ENCODE results near the gene MACROD2.
"Not testable (repeated sequence)": the region's sequence is repeated elsewhere in the genome, so short reads cannot be mapped to it uniquely, and the experiment has no call there.

The MACROD2 gene

GRCh38 chr20:15512916-15513315 is 1517.6 kb downstream of the MACROD2 start:
- H3K27me3 ChIP-seq, result no peaks in the 10 kb centered on the region
- no peaks in the 10 kb centered on the region for H3K36me3 ChIP-seq
- H3K4me1 ChIP-seq, result no peaks in the 10 kb centered on the region
- DNase-seq, result no peak
- TF ChIP-seq CTCF (IDR thresholded peaks at IDR 0.05; ENCODE audit: low read depth, low read length), result no peak
- no peaks in the 10 kb centered on the region for H3K9me3 ChIP-seq
- no peak overlapping the region for H3K4me3 ChIP-seq (ENCODE audit: low read depth, low read length)

GRCh38 chr20:15515691-15516090 is 1520.4 kb downstream of the MACROD2 start:
- Histone ChIP-seq H3K4me3 (ENCODE audit: low read depth, low read length) (no peak overlapping the region), H3K4me1 (no peaks in the 10 kb centered on the region), H3K9me3 (no peaks in the 10 kb centered on the region), H3K36me3 (no peaks in the 10 kb centered on the region), H3K27me3 (no peaks in the 10 kb centered on the region)
- peak; percentile 26; the same call in 1 of the 2 replicates for TF ChIP-seq CTCF (IDR thresholded peaks at IDR 0.05; ENCODE audit: low read depth, low read length)
- no peak for DNase-seq

DNA sequence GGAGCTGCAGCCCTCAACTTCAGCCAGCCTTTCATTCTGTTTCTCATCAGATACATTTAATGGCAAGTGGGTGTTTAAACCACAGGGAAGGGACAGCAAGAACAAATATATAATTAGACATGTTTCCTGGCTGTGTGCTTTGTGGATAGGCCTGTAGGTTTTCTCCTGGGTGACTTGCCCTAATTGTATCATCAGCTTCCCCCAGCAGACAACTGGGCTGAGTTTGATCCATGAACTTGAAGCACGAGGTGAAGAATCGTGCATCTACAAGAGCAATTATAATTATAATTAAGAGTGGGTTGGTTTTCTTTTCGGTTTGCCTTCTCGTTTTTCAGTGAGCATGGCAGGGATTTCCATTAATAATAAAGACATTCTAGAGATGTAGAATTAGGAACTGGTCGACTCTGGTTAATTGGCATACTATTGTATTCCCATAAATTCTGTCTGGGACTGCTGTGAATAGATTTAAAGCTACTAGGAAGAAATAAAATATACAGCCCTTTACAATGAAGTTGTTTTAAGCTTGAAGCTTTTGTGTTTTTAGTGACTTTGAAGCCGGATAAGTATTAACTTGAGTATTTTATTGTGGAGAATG is 1525.7 kb downstream of the MACROD2 start:
- Histone ChIP-seq H3K27me3 (no peaks in the 10 kb centered on the region), H3K36me3 (no peaks in the 10 kb centered on the region), H3K4me1 (no peaks in the 10 kb centered on the region), H3K9me3 (no peaks in the 10 kb centered on the region), H3K4me3 (ENCODE audit: low read depth, low read length) (no peak overlapping the region)
- no peak for TF ChIP-seq CTCF (IDR thresholded peaks at IDR 0.05; ENCODE audit: low read depth, low read length)
- DNase-seq, result no peak

DNA sequence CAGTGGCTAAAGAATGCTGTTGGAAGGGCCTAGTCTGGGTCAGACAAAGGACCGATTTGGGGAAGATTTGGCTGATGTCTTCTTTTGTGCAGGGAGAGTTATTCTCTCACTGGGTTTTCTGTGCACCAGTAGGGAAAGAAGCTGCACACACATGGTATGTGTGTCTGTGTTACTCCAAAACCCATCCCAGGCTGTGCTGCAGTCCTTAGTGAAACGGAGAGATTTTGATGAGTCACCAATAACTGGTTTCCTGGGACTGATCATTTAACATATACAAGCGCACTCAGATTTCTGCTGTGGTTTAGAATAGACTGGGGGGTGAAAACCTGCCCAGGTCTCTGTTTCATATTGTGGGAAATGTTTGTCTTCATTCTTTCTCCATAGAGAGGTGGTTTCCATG is 1528.1 kb downstream of the MACROD2 start:
- H3K9me3 ChIP-seq, result no peaks in the 10 kb centered on the region
- no peak overlapping the region for H3K4me3 ChIP-seq (ENCODE audit: low read depth, low read length)
- DNase-seq, result no peak
- H3K27me3 ChIP-seq, result no peaks in the 10 kb centered on the region
- no peaks in the 10 kb centered on the region for H3K4me1 ChIP-seq
- H3K36me3 ChIP-seq, result no peaks in the 10 kb centered on the region
- no peak for TF ChIP-seq CTCF (IDR thresholded peaks at IDR 0.05; ENCODE audit: low read depth, low read length)

- DNase-seq, result peak; percentile 49
- no peak for TF ChIP-seq CTCF (IDR thresholded peaks at IDR 0.05; ENCODE audit: low read depth, low read length)
- no peaks in the 10 kb centered on the region for H3K9me3 ChIP-seq
- H3K4me1 ChIP-seq, result peaks cover 10% of the 10 kb centered on the region
- no peaks in the 10 kb centered on the region for H3K27me3 ChIP-seq
- H3K36me3 ChIP-seq, result no peaks in the 10 kb centered on the region
- no peak overlapping the region for H3K4me3 ChIP-seq (ENCODE audit: low read depth, low read length)
These were observed 1533.2 kb downstream of the MACROD2 start for GRCh38 chr20:15528391-15529111.

DNA sequence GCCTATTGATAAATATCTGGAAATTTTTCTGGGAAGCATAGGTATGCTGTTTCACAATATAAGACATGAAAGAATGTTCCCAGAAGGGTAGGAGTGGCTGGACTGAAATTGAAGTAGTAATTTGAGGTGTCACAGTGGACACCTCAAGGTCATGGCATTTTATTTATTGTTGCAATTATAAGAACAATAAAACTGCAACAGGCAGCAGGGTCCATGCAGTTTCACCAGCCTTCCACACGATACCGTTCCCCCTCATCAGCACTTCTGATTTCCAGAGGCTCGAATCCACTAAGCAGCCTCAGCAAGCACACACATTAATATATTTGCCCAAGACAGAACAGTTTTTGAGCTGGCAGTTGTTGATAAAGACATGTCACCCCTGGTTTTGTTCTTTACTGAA is 1540.5 kb downstream of the MACROD2 start:
- Histone ChIP-seq H3K27me3 (no peaks in the 10 kb centered on the region), H3K36me3 (no peaks in the 10 kb centered on the region), H3K4me3 (ENCODE audit: low read depth, low read length) (no peak overlapping the region), H3K4me1 (peaks cover 10% of the 10 kb centered on the region), H3K9me3 (no peaks in the 10 kb centered on the region)
- no peak for TF ChIP-seq CTCF (IDR thresholded peaks at IDR 0.05; ENCODE audit: low read depth, low read length)
- DNase-seq, result no peak

DNA sequence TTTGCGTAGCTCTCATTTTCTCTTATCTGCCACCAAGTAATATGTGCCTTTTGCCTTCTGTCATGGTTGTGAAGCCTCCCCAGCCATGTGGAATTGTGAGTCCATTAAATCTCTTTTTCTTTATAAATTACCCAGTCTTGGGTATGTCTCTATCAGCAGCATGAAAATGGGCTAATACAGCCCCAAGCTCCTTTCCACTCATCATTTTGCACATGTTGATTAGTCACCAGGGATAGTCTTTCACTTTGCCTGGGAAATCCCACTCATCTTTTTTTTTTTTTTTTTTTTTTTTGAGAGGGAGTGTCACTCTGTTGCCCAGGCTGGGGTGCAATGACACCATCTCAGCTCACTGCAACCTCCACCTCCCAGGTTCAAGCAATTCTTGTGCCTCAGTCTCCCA is 1541.9 kb downstream of the MACROD2 start:
- not testable (repeated sequence) for DNase-seq; H3K27me3 ChIP-seq; H3K36me3 ChIP-seq; H3K4me3 ChIP-seq (ENCODE audit: low read depth, low read length); H3K4me1 ChIP-seq; H3K9me3 ChIP-seq
